ENCODE measurements around the gene TRRAP. TPM values are rescaled to one million over a fixed set of nuclear protein-coding genes. Genes with fewer than 3 reads are reported as not detected.

The TRRAP gene
- total RNA-seq, 1 experiment from 2014 or later, result 55.4 TPM

DNA sequence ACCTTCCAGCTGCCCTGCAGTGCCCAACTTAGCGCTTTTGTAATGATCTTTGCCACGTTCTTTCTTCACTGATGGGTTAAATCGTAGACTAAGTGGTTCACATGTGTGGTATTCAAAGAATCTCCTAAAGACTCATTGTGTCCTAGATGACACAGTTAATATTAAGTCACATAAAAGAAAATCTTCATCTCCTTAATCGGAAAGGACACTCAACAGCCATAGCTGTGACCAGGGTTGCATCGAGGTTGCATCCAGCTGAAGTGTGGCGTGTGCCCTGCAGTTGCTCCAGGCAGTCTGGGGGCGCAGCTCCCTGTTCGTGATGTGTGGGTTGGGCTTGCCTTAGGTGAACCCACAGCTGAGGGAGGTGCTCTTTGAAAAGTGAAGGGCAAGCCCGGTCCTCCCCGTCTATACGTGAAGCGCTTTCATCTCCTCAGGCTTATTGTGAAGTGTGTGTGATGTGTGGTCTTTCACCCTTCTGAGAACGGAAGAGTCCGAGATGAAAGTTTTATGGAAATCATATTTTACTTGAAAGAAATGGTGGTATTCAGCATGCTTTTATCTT is 122.7 kb downstream of the TRRAP start:
- TF ChIP-seq, protein P1, sequence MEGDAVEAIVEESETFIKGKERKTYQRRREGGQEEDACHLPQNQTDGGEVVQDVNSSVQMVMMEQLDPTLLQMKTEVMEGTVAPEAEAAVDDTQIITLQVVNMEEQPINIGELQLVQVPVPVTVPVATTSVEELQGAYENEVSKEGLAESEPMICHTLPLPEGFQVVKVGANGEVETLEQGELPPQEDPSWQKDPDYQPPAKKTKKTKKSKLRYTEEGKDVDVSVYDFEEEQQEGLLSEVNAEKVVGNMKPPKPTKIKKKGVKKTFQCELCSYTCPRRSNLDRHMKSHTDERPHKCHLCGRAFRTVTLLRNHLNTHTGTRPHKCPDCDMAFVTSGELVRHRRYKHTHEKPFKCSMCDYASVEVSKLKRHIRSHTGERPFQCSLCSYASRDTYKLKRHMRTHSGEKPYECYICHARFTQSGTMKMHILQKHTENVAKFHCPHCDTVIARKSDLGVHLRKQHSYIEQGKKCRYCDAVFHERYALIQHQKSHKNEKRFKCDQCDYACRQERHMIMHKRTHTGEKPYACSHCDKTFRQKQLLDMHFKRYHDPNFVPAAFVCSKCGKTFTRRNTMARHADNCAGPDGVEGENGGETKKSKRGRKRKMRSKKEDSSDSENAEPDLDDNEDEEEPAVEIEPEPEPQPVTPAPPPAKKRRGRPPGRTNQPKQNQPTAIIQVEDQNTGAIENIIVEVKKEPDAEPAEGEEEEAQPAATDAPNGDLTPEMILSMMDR (IDR thresholded peaks at IDR 0.05; ENCODE audit: insufficient read depth in 1 of 2, low read depth in 1 of 2, low read length in 1 of 2, severe bottlenecking in 1 of 2, unreplicated experiment in 1 of 2), result no peak
- Mint-ChIP-seq H3K4me1 (ENCODE audit: low read depth, unreplicated experiment) (no peaks in the 10 kb centered on the region), H3K27me3 (ENCODE audit: insufficient read depth, unreplicated experiment) (no peaks in the 10 kb centered on the region), H3K9me3 (ENCODE audit: unreplicated experiment) (no peaks in the 10 kb centered on the region), H3K27ac (ENCODE audit: unreplicated experiment) (no peak overlapping the region), H3K4me3 (ENCODE audit: unreplicated experiment) (no peak overlapping the region), H3K36me3 (ENCODE audit: insufficient read depth, unreplicated experiment) (peaks cover 68% of the 10 kb centered on the region)
- H3K9me3 ChIP-seq, result no peaks in the 10 kb centered on the region
- no peaks in the 10 kb centered on the region for H3K4me1 ChIP-seq
- no peak for DNase-seq
- no peaks in the 10 kb centered on the region for H3K27me3 ChIP-seq (replicated peaks; ENCODE audit: control insufficient read depth, insufficient read depth, low read length)
- intact Hi-C loops (cut with micrococcal nuclease; ENCODE audit: unreplicated experiment), result no loop called here
- no TSS peak for BruUV-seq (replicated peaks)
- ChIA-PET CTCF (no interaction called here), POLR2A (no interaction called here)
- H3K4me3 ChIP-seq (ENCODE audit: low read depth, low read length), result no peak overlapping the region
- H3K36me3 ChIP-seq (ENCODE audit: control insufficient read depth, insufficient read depth, low read length), result peaks cover 3% of the 10 kb centered on the region; the same call in 1 of the 2 replicates

DNA sequence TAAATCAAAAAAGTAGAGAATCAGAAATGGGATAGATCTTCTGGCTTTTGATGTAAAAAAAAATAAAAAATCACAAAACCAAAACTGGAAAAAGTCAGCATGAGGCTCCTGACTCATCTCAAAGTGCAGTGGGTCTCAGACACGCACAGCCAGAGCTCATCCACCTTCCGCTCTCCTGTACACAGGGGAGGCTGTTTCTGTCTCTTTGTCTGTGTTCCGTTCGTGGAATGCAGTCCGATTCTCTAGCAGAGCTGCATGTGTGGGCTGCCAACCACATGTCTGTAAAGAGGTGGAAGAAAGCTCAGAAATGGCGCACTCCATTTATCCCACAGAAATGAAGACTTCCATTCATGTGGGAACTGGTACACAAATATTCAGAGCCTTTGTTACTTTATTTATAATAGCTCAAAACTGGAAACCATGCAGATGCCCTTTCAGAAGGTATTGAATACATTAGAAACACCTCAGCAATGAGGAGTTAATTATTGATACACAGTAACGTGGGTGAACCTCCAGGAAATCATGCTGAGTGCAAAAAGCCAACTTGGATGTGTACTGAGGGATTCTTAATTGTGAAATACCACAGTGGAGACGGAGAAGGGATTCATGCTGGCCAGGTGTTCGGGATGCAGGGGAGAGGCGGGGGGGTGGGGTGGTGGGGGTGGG is 123.3 kb downstream of the TRRAP start:
- Mint-ChIP-seq H3K9me3 (ENCODE audit: unreplicated experiment) (no peaks in the 10 kb centered on the region), H3K27ac (ENCODE audit: unreplicated experiment) (no peak overlapping the region), H3K4me3 (ENCODE audit: unreplicated experiment) (no peak overlapping the region), H3K4me1 (ENCODE audit: low read depth, unreplicated experiment) (no peaks in the 10 kb centered on the region), H3K36me3 (ENCODE audit: insufficient read depth, unreplicated experiment) (peaks cover 65% of the 10 kb centered on the region), H3K27me3 (ENCODE audit: insufficient read depth, unreplicated experiment) (no peaks in the 10 kb centered on the region)
- H3K9me3 ChIP-seq, result no peaks in the 10 kb centered on the region
- intact Hi-C loops (cut with micrococcal nuclease; ENCODE audit: unreplicated experiment), result no loop called here
- ChIA-PET CTCF (no interaction called here), POLR2A (no interaction called here)
- BruUV-seq (replicated peaks), result no TSS peak
- DNase-seq, result no peak
- TF ChIP-seq, protein P1 (IDR thresholded peaks at IDR 0.05; ENCODE audit: insufficient read depth in 1 of 2, low read depth in 1 of 2, low read length in 1 of 2, severe bottlenecking in 1 of 2, unreplicated experiment in 1 of 2), result no peak
- no peak overlapping the region for H3K4me3 ChIP-seq (ENCODE audit: low read depth, low read length)
- peaks cover 3% of the 10 kb centered on the region; the same call in 1 of the 2 replicates for H3K36me3 ChIP-seq (ENCODE audit: control insufficient read depth, insufficient read depth, low read length)
- H3K27me3 ChIP-seq (replicated peaks; ENCODE audit: control insufficient read depth, insufficient read depth, low read length), result no peaks in the 10 kb centered on the region
- H3K4me1 ChIP-seq, result no peaks in the 10 kb centered on the region

DNA sequence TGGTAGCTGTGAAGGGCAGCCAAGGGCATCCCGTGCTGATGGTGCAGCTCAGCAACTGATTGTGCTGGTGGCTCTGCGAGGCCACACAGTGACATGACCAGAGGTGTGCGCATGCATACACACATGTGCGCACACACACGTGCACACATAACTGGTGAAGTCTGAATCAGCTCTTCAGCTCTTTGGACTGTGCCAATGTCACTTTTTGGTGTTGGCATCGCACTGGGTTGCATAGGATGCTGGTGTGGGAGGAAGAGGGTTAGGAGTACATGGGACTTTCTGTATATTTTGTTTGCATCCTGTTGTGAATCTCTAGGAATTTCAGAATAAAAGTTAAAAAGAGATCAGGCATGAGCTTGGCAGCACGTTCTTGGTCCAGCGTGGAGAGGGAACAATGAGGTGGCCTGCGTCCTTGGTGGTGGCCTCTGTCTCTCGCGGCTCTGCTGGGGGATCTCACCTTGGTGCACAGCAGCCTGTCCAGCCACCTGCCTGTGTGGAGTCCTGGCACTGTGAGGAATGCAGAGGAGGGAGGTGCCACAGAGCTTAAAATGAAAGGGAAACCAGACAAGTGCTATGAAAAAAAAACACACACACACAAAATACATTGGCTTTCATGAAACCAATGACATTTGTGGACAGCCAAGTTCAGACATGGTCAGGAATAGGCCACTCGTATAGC is 124.0 kb downstream of the TRRAP start:
- H3K9me3 ChIP-seq, result no peaks in the 10 kb centered on the region
- H3K4me3 ChIP-seq (ENCODE audit: low read depth, low read length), result no peak overlapping the region
- Mint-ChIP-seq H3K4me3 (ENCODE audit: unreplicated experiment) (no peak overlapping the region), H3K4me1 (ENCODE audit: low read depth, unreplicated experiment) (no peaks in the 10 kb centered on the region), H3K27ac (ENCODE audit: unreplicated experiment) (no peak overlapping the region), H3K27me3 (ENCODE audit: insufficient read depth, unreplicated experiment) (no peaks in the 10 kb centered on the region), H3K9me3 (ENCODE audit: unreplicated experiment) (no peaks in the 10 kb centered on the region), H3K36me3 (ENCODE audit: insufficient read depth, unreplicated experiment) (peaks cover 68% of the 10 kb centered on the region)
- H3K36me3 ChIP-seq (ENCODE audit: control insufficient read depth, insufficient read depth, low read length), result peaks cover 3% of the 10 kb centered on the region
- intact Hi-C loops (cut with micrococcal nuclease; ENCODE audit: unreplicated experiment), result no loop called here
- BruUV-seq (replicated peaks), result no TSS peak
- TF ChIP-seq, protein P1 (IDR thresholded peaks at IDR 0.05; ENCODE audit: insufficient read depth in 1 of 2, low read depth in 1 of 2, low read length in 1 of 2, severe bottlenecking in 1 of 2, unreplicated experiment in 1 of 2), result no peak
- no peaks in the 10 kb centered on the region for H3K27me3 ChIP-seq (replicated peaks; ENCODE audit: control insufficient read depth, insufficient read depth, low read length)
- CTCF ChIA-PET, result no interaction called here
- DNase-seq, result no peak
- no peaks in the 10 kb centered on the region for H3K4me1 ChIP-seq
- POLR2A ChIA-PET, result no interaction called here
